GM18505 (cell line): Measurements from ENCODE around the gene PCDHB14.
"Not testable (repeated sequence)": the region's sequence is repeated elsewhere in the genome, so short reads cannot be mapped to it uniquely, and the experiment has no call there.

Source experiments
- ATAC-seq: cut with Tn5 transposase; IDR thresholded peaks from one replicate; pipeline ENCODE4 v1.9.1; 2021; ENCODE audit not compliant: unreplicated experiment
- POLR2A ChIP-seq: IDR thresholded peaks from 4 replicates; pipeline ENCODE4 v1.6.1; 2011; ENCODE audit warnings: borderline replicate concordance; ENCODE audit not compliant: insufficient read depth, insufficient read length; ENCODE audit errors: extremely low read depth

PCDHB14 gene

DNA sequence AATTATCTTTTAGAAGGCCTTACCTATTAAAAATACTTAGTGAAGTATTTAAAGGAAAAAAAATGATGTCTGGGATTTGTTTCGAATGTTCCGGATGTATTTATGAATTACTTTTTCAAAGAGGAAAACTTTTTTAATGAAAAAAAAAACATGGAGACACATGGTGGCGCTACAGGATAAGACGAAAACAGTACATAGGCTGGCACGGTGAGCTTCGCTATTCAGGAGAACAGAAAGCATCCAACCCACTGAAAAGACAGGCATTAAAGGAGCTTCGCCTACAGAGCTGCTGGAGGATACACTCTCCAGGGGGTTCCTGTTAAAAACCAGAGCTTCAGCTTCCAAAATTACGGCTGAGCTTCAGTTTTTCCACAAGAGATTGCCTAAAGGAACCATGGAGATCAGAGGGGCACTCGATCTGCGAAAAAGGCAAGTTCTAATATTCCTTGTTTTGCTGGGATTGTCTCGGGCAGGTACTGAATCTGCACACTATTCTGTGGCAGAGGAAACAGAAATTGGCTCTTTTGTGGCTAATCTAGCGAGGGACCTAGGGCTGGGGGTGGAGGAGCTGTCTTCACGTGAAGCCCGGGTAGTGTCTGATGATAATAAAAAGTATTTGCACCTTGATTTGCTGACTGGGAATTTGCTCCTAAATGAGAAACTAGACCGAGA lies at the start of gene PCDHB14:
Gene PCDHB14, plus strand, starts transcription at position 232 of the 672 bp plus-strand sequence. Its CDS starts 163 bp downstream, at position 395.
- no peak for ATAC-seq
- TF ChIP-seq POLR2A, result no peak

DNA sequence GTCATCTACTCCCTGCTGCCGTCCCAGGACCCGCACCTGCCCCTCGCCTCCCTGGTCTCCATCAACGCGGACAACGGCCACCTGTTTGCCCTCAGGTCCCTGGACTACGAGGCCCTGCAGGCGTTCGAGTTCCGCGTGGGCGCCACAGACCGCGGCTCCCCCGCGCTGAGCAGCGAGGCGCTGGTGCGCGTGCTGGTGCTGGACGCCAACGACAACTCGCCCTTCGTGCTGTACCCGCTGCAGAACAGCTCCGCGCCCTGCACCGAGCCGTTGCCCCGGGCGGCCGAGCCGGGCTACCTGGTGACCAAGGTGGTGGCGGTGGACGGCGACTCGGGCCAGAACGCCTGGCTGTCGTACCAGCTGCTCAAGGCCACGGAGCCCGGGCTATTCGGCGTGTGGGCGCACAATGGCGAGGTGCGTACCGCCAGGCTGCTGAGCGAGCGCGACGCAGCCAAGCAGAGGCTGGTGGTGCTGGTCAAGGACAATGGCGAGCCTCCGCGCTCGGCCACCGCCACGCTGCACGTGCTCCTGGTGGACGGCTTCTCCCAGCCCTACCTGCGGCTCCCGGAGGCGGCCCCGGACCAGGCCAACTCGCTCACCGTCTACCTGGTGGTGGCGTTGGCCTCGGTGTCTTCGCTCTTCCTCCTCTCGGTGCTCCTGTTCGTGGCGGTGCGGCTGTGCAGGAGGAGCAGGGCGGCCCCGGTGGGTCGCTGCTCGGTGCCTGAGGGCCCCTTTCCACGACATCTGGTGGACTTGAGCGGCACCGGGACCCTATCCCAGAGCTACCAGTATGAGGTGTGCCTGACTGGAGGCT lies 48.6 kb upstream of the PCDHB14 start:
- not testable (repeated sequence) for ATAC-seq

DNA sequence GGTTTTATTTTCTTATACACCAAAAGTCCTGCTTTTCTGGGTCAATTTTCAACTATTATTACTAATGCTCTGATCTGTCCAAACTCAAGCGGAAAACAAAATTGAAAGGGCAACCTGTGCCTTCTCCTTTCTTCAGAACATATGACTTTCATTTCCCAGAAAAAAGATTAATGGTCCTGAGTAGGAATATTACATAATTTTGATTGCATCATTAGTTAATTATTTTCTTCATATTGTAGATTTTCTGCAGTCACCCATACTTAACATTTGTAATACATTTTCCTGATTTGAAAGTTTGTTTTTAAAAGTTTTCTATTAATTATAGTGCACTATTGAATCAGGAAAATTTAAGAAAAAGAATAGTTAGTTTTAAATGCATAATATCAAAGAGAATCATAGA lies 47.2 kb upstream of the PCDHB14 start:
- ATAC-seq, result no peak
- TF ChIP-seq POLR2A, result no peak

DNA sequence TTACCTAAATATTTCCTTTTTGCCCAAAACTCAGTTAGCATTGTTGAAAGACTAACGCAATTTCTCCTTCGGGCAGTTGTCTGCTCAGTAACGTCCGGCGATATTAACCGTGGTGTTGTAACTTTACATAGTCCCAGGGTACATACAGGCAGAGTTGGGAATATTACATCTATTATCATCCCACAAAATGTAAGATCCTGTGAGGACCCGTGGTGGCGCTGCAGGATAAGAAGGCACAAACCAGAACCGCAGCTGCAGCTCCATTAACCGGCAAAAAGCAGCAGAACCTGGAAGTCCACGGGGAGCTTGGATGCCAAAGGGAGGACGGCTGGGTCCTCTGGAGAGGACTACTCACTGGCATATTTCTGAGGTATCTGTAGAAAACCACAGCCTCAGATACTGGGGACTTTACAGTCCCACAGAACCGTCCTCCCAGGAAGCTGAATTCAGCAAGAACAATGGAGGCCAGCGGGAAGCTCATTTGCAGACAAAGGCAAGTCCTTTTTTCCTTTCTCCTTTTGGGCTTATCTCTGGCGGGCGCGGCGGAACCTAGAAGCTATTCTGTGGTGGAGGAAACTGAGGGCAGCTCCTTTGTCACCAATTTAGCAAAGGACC lies 45.5 kb upstream of the PCDHB14 start, which contains the start of gene PCDHB8:
Gene PCDHB8, plus strand, starts transcription at position 214 of the 615 bp plus-strand sequence. Its CDS starts 245 bp downstream, at position 459.
- not testable (repeated sequence) for ATAC-seq

DNA sequence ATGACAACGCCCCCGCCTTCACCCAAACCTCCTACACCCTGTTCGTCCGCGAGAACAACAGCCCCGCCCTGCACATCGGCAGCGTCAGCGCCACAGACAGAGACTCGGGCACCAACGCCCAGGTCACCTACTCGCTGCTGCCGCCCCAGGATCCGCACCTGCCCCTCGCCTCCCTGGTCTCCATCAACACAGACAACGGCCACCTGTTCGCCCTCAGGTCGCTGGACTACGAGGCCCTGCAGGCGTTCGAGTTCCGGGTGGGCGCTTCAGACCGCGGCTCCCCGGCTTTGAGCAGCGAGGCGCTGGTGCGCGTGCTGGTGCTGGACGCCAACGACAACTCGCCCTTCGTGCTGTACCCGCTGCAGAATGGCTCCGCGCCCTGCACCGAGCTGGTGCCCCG lies 43.8 kb upstream of the PCDHB14 start:
- ATAC-seq, result not testable (repeated sequence)

DNA sequence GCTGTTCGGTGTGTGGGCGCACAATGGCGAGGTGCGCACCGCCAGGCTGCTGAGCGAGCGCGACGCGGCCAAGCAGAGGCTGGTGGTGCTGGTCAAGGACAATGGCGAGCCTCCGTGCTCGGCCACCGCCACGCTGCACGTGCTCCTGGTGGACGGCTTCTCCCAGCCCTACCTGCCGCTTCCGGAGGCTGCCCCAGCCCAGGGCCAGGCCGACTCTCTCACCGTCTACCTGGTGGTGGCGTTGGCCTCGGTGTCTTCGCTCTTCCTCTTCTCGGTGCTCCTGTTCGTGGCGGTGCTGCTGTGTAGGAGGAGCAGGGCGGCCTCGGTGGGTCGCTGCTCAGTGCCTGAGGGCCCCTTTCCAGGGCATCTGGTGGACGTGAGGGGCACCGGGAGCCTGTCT lies 43.3 kb upstream of the PCDHB14 start:
- ATAC-seq, result not testable (repeated sequence)

DNA sequence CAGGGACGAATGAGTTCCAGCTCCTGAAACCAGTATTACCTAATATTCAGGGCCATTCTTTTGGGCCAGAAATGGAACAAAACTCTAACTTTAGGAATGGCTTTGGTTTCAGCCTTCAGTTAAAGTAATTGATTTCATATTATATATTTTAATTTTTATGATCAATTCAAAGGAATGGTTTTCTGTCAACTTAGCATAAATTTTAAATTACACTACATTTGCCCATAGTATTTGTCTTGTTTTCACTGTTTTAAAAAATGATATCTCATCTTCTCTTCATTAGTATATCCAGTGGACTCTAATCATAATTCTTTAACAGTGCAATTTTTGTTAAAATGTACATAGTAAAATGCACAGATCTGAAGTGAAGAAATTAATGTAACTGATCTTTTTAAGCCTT lies 42.8 kb upstream of the PCDHB14 start:
- ATAC-seq, result no peak
- no peak for TF ChIP-seq POLR2A

DNA sequence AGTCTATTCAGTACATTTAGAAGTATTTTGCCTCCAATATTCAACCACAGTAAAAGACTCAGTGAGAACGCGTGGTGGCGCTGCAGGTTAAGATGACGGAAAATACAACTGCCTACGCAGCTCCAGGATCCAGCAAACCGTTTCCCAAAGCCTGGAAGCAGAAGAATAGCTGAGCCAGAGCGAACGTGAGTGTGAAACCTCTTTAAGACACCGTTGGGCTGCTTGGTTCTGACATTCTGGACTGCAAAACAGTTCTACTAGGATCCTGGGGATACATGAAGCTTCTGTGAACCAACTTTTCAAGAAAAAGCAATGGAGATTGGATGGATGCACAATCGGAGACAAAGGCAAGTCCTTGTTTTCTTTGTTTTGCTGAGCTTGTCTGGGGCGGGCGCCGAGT lies 40.9 kb upstream of the PCDHB14 start, which contains the start of gene PCDHB16:
Gene PCDHB16, plus strand, starts transcription at position 140 of the 400 bp plus-strand sequence. Its CDS starts 173 bp downstream, at position 313.
- no peak for TF ChIP-seq POLR2A
- ATAC-seq, result no peak

DNA sequence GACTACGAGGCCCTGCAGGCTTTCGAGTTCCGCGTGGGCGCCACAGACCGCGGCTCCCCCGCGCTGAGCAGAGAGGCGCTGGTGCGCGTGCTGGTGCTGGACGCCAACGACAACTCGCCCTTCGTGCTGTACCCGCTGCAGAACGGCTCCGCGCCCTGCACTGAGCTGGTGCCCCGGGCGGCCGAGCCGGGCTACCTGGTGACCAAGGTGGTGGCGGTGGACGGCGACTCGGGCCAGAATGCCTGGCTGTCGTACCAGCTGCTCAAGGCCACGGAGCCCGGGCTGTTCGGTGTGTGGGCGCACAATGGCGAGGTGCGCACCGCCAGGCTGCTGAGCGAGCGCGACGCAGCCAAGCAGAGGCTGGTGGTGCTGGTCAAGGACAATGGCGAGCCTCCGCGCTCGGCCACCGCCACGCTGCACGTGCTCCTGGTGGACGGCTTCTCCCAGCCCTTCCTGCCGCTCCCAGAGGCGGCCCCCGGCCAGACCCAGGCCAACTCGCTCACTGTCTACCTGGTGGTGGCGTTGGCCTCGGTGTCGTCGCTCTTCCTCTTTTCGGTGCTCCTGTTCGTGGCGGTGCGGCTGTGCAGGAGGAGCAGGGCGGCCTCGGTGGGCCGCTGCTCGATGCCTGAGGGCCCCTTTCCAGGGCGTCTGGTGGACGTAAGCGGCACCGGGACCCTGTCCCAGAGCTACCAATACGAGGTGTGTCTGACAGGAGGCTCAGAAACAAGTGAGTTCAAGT lies 38.9 kb upstream of the PCDHB14 start:
- not testable (repeated sequence) for ATAC-seq

DNA sequence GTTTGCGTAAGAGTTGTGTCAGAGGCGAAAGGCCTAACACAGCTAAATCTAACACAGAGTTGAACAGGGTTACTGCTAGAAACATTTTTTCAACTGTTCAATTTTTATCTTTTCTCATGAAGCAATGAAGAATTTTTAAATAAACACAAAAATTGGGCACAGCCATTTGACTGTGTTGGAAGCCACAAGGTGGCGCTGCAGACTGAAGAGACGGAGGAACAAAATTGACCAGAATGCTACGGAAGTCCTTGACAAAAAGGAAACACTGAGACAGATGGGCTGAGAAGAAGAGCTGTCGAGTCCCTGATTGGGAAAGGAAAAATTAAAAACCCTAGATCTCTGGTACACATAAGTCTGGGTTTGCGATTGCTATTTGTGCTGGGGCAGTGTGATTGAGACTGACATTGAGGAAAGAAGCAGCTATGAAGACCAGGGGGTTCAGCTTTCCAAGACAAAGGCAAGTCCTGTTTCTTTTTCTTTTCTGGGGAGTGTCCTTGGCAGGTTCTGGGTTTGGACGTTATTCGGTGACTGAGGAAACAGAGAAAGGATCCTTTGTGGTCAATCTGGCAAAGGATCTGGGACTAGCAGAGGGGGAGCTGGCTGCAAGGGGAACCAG lies 36.1 kb upstream of the PCDHB14 start, which contains the start of gene PCDHB9:
Gene PCDHB9, plus strand, starts transcription at position 265 of the 616 bp plus-strand sequence. Its CDS starts 158 bp downstream, at position 423.
- no peak for TF ChIP-seq POLR2A
- no peak for ATAC-seq

DNA sequence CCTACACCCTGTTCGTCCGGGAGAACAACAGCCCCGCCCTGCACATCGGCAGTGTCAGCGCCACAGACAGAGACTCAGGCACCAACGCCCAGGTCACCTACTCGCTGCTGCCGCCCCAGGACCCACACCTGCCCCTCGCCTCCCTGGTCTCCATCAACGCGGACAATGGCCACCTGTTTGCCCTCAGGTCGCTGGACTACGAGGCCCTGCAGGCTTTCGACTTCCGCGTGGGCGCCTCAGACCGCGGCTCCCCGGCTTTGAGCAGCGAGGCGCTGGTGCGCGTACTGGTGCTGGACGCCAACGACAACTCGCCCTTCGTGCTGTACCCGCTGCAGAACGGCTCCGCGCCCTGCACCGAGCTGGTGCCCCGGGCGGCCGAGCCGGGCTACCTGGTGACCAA lies 34.5 kb upstream of the PCDHB14 start:
- ATAC-seq, result not testable (repeated sequence)

DNA sequence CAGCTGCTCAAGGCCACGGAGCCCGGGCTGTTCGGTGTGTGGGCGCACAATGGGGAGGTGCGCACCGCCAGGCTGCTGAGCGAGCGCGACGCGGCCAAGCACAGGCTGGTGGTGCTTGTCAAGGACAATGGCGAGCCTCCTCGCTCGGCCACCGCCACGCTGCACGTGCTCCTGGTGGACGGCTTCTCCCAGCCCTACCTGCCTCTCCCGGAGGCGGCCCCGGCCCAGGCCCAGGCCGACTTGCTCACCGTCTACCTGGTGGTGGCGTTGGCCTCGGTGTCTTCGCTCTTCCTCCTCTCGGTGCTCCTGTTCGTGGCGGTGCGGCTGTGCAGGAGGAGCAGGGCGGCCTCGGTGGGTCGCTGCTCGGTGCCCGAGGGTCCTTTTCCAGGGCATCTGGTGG lies 34.0 kb upstream of the PCDHB14 start:
- ATAC-seq, result not testable (repeated sequence)

DNA sequence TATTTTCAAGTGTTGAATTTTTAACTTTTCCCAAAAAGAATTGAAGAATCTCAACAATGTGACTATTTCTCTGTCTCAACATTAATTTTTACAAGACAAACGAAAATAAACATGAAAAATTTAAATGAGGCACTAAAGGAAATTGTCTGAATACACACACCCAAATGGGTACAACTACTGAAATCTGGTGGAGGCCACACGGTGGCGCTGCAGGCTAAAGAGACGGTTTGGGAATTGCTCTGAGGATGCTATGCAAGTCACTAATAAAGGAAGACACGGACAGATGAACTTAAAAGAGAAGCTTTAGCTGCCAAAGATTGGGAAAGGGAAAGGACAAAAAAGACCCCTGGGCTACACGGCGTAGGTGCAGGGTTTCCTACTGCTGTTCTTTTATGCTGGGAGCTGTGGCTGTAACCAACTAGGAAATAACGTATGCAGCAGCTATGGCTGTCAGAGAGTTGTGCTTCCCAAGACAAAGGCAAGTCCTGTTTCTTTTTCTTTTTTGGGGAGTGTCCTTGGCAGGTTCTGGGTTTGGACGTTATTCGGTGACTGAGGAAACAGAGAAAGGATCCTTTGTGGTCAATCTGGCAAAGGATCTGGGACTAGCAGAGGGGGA lies 30.9 kb upstream of the PCDHB14 start, which contains the start of gene PCDHB10:
Gene PCDHB10, plus strand, starts transcription at position 244 of the 616 bp plus-strand sequence. Its CDS starts 200 bp downstream, at position 444.
- ATAC-seq, result no peak
- no peak for TF ChIP-seq POLR2A

DNA sequence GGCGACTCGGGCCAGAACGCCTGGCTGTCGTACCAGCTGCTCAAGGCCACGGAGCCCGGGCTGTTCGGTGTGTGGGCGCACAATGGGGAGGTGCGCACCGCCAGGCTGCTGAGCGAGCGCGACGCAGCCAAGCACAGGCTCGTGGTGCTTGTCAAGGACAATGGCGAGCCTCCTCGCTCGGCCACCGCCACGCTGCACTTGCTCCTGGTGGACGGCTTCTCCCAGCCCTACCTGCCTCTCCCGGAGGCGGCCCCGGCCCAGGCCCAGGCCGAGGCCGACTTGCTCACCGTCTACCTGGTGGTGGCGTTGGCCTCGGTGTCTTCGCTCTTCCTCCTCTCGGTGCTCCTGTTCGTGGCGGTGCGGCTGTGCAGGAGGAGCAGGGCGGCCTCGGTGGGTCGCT lies 28.8 kb upstream of the PCDHB14 start:
- not testable (repeated sequence) for ATAC-seq
